ENCODE measurements around the gene ZFP14. TPM values are rescaled to one million over a fixed set of nuclear protein-coding genes. Genes with fewer than 3 reads are reported as not detected.
A peak's percentile ranks its signal among the peaks of the same experiment; 100 is the strongest.

The ZFP14 gene
- 1 to 10 TPM; 1.6 to 2.3 TPM for total RNA-seq

DNA sequence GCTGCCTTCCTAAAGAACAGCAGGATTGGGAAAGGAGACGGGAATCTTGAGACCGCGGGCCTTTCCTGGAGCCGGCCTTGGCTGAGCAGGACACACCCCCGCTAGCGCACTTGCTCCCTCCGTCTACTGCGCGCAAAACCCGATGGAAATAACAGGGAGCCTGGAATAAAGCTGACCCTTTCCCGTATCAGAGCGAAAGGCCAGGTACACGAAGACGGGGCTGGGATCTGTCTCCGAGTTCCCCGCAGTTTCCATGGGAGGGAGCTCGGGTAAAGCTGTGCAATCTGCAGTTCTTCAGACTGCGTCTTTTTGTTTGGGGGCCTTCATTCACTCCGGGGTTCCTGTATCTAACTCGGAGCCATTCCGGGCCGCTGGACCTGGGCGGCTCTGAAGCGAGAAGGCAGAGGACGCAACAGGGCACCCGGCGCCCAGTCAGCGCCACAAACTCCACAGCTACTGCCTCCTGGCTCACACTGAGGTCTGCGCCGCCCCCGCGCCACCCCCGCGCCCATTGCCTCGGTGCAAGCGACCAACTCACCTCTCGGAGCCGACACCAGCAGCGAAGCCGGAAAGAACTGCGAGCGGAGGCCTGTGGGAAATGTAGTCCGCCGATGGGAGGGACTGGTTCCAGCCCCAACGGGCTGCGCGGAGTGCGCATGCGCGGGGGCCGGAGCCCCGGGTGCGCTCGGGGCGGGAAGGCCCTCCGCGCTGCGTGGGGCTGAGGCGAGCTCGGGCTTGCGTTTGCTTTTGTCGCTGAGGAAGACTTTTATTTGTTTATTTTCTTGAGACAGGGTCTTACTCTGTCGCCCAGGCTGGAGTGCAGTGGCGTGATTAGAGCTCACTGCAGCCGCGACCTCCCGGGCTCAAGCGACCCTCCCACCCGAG is at the start of gene ZFP14:
Gene ZFP14, minus strand, starts transcription at position 577 of the 885 bp plus-strand sequence. CDS start 11,309 bp downstream, outside the sequence.
- Mint-ChIP-seq H3K4me1 (ENCODE audit: low read depth) (peaks cover 10% of the 10 kb centered on the region), H3K27ac (peak within 1 kb of the TSS; percentile 86), H3K36me3 (peaks cover 17% of the 10 kb centered on the region), H3K4me3 (peak within 1 kb of the TSS; percentile 91), H3K9me3 (peaks cover 24% of the 10 kb centered on the region), H3K27me3 (no peaks in the 10 kb centered on the region)
- intact Hi-C loops (cut with micrococcal nuclease) = loop anchor here (1.0 to 10.0 kb wide), 8 partner anchors 38 to 1213 kb away; partner anchors contain the start of genes ZFP82, ZNF146, ZNF260 and ZNF345
- CTCF ChIA-PET = interaction anchor here (0.6 to 1.6 kb wide), 2 partner anchors 110 to 857 kb away, joined by 3 to 6 read pairs; partner anchors contain the start of gene ZNF566
- POLR2A ChIA-PET = interaction anchor here (0.9 to 1.1 kb wide), 5 partner anchors 12 to 226 kb away, joined by 3 to 5 read pairs (median 4); partner anchors contain the start of genes ZFP82, ZNF146, ZNF382 and ZNF565
- DNase-seq = peak; percentile 97

GRCh38 chr19:36423925-36424324 is 44.9 kb upstream of the ZFP14 start:
- no peak overlapping the region for H3K27ac Mint-ChIP-seq
- CTCF ChIA-PET = no interaction called here
- POLR2A ChIA-PET = no interaction called here
- peaks cover 31% of the 10 kb centered on the region for H3K9me3 Mint-ChIP-seq
- intact Hi-C loops (cut with micrococcal nuclease) = no loop called here
- H3K36me3 Mint-ChIP-seq = peaks cover 30% of the 10 kb centered on the region
- DNase-seq = no peak
- peaks cover 8% of the 10 kb centered on the region for H3K4me1 Mint-ChIP-seq (ENCODE audit: low read depth)
- H3K4me3 Mint-ChIP-seq = no peak overlapping the region
- H3K27me3 Mint-ChIP-seq = peaks cover 25% of the 10 kb centered on the region

GRCh38 chr19:36421749-36422481 is 42.9 kb upstream of the ZFP14 start:
- Mint-ChIP-seq H3K4me3 (peak overlapping the region; percentile 37), H3K36me3 (peaks cover 44% of the 10 kb centered on the region), H3K4me1 (ENCODE audit: low read depth) (peaks cover 23% of the 10 kb centered on the region), H3K9me3 (peaks cover 33% of the 10 kb centered on the region), H3K27ac (no peak overlapping the region), H3K27me3 (peaks cover 25% of the 10 kb centered on the region)
- POLR2A ChIA-PET = no interaction called here
- DNase-seq = no peak
- intact Hi-C loops (cut with micrococcal nuclease) = no loop called here
- CTCF ChIA-PET = no interaction called here

DNA sequence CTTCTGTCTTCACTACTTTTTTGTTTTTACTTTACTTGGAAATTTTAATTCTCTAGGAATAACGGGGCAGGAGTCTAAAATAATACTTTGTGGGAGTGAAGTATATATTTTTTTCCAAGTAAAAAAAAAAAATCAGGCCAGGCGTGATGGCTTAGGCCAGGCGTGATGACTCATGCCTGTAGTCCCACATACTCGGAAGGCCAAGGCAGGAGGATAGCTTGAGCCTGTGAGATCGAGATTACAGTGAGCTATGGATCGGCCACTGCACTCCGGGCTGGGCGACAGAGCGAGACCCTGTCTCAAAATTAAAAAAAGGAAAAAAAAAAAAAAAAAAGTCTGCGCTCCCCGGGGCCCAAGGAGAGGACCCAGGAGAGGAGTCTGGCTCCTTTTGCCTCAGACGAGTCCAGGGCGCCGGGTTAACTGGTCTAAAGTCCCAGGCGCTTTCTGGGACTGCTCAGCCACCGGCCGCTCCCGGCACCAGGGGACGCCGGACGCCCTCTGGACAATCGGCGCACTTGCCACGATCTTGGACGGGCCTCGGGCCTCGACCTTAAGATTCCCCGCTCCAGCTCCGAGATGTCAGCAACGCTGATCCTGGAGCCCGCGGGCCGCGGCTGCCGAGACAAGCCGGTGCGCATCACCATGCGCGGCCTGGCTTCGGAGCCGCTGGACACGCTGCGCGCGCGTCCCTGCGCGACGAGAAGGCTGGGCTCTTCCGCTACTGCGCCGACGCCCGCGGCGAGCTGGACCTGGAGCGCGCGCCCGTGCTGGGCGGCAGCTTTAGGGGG is 42.2 kb upstream of the ZFP14 start:
- H3K4me1 Mint-ChIP-seq (ENCODE audit: low read depth) = peaks cover 24% of the 10 kb centered on the region
- H3K9me3 Mint-ChIP-seq = peaks cover 31% of the 10 kb centered on the region
- peaks cover 25% of the 10 kb centered on the region for H3K27me3 Mint-ChIP-seq
- no peak overlapping the region for H3K27ac Mint-ChIP-seq
- no peak for DNase-seq
- intact Hi-C loops (cut with micrococcal nuclease) = no loop called here
- POLR2A ChIA-PET = no interaction called here
- H3K4me3 Mint-ChIP-seq = no peak overlapping the region
- peaks cover 45% of the 10 kb centered on the region for H3K36me3 Mint-ChIP-seq
- CTCF ChIA-PET = no interaction called here

DNA sequence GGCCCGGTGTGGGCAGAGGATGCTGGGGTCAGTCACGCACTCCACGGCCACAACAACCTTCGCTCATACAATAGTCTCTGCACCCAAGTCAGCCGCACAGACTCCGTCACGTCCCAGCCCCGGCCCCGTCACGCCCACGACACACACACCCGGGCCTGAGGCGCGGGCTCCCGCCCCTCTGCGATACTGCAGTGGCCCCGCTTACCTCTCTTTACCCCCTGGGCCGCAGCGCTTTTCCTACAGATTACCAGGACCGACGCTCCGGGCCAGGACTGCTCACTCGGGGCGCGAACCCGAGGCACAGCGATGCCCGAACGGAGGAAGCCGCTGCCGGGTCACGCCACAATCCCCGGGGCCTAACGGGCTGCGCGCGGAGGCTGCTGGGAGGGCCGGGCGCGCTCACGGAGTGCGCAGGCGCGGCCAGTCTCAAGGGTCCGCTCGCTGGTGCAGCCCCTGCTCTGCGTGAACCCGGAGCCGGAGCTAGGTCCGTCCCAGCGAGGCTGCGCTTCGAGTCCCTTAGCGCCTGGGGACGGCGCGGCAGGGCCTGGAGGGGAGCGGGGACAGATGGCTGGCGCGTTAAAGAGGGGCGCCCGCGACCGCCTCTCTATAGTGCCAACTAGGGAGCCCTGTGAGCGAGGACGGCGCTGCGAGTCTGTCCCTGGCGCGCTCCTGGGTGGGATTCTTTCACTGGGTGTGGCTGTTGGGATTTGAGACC is 39.4 kb upstream of the ZFP14 start, which contains the start of gene ZFP82:
Gene ZFP82, minus strand, starts transcription at position 358 of the 715 bp plus-strand sequence. CDS start 8,855 bp downstream, outside the sequence.
- POLR2A ChIA-PET = interaction anchor here (1.5 kb wide), 1 partner anchor 40 kb away, joined by 5 read pairs; the partner anchor contains the start of gene ZFP14
- CTCF ChIA-PET = no interaction called here

DNA sequence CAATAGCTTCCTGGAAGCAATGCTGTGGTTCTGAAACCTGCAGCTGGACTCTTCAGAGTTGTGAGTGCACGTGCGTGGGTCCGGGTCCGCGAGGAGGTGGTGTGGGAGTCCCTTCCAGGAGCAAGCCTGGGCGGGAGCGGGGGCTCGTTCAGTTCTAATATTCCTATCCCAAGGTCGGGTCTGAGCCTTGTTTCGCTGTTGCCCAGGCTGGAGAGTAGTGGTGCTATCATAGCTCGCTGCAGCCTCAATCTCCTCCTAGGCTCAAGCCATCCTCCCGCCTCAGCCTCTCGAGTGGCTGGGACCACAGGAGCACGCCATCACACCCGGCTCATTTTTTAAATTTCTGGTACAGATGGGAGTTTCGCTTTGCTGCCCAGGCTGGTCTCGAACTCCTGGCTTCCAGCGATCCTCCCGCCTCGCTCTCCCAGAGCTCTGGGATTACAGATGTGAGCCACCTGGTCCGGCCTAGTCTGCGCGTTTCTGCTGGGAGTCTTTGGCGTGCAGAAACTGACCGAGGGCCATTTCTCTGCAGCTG is 38.8 kb upstream of the ZFP14 start:
- Mint-ChIP-seq H3K36me3 (peaks cover 59% of the 10 kb centered on the region), H3K27me3 (peaks cover 15% of the 10 kb centered on the region), H3K4me1 (ENCODE audit: low read depth) (peaks cover 26% of the 10 kb centered on the region), H3K27ac (peak overlapping the region; percentile 89), H3K4me3 (peak overlapping the region; percentile 91), H3K9me3 (peaks cover 40% of the 10 kb centered on the region)
- intact Hi-C loops (cut with micrococcal nuclease) = loop anchor here (1.0 to 5.0 kb wide), 4 partner anchors 41 to 269 kb away; partner anchors contain the start of genes ZFP14, ZNF260, ZNF566 and ZNF567
- peak; percentile 22 for DNase-seq
- CTCF ChIA-PET = no interaction called here
- POLR2A ChIA-PET = interaction anchor here (1.5 kb wide), 1 partner anchor 39 kb away, joined by 5 read pairs; the partner anchor contains the start of gene ZFP14

More for the DNA sequence above, 39.4 kb upstream of the ZFP14 start, which contains the start of gene ZFP82:
- intact Hi-C loops (cut with micrococcal nuclease) = loop anchor here (1.0 to 5.0 kb wide), 4 partner anchors 41 to 268 kb away; partner anchors contain the start of genes ZFP14, ZNF260, ZNF566 and ZNF567
- H3K27me3 Mint-ChIP-seq = peaks cover 15% of the 10 kb centered on the region
- H3K9me3 Mint-ChIP-seq = peaks cover 35% of the 10 kb centered on the region
- peak within 1 kb of the TSS; percentile 89 for H3K27ac Mint-ChIP-seq
- peak within 1 kb of the TSS; percentile 91 for H3K4me3 Mint-ChIP-seq
- H3K4me1 Mint-ChIP-seq (ENCODE audit: low read depth) = peaks cover 26% of the 10 kb centered on the region
- peak; percentile 83 for DNase-seq
- peaks cover 53% of the 10 kb centered on the region for H3K36me3 Mint-ChIP-seq

DNA sequence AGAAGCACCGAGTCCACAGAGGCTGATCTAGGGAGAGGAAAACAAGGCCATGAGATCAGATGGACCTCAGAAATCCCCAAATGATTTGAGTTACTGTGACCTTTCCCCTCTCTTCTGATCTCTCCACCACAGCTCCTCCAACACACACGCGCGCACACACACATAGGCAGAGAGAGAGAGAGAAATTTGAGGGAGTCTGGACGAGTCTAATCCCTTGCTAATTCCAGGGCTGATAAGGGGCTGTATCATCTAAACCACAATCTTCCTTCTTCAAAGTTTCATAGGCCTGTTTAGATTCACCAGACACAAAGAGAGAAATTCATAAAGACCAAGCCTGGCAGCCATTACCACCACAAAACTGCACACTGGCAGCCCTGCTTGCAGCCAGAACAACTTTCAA is 30.8 kb upstream of the ZFP14 start:
- no peak for DNase-seq
- intact Hi-C loops (cut with micrococcal nuclease) = no loop called here
- CTCF ChIA-PET = no interaction called here
- no peaks in the 10 kb centered on the region for H3K4me1 Mint-ChIP-seq (ENCODE audit: low read depth)
- H3K9me3 Mint-ChIP-seq = peaks cover 56% of the 10 kb centered on the region
- H3K36me3 Mint-ChIP-seq = peaks cover 71% of the 10 kb centered on the region
- no peaks in the 10 kb centered on the region for H3K27me3 Mint-ChIP-seq
- H3K4me3 Mint-ChIP-seq = no peak overlapping the region
- no peak overlapping the region for H3K27ac Mint-ChIP-seq
- POLR2A ChIA-PET = no interaction called here

GRCh38 chr19:36408101-36408500 is 29.1 kb upstream of the ZFP14 start:
- Mint-ChIP-seq H3K36me3 (peaks cover 77% of the 10 kb centered on the region), H3K27ac (no peak overlapping the region), H3K27me3 (no peaks in the 10 kb centered on the region), H3K4me1 (ENCODE audit: low read depth) (no peaks in the 10 kb centered on the region), H3K9me3 (peaks cover 57% of the 10 kb centered on the region), H3K4me3 (no peak overlapping the region)
- ChIA-PET POLR2A (no interaction called here), CTCF (no interaction called here)
- intact Hi-C loops (cut with micrococcal nuclease) = no loop called here
- no peak for DNase-seq

- Mint-ChIP-seq H3K4me3 (no peak overlapping the region), H3K27ac (no peak overlapping the region), H3K27me3 (no peaks in the 10 kb centered on the region), H3K4me1 (ENCODE audit: low read depth) (no peaks in the 10 kb centered on the region), H3K36me3 (peaks cover 82% of the 10 kb centered on the region), H3K9me3 (peaks cover 56% of the 10 kb centered on the region)
- intact Hi-C loops (cut with micrococcal nuclease) = no loop called here
- ChIA-PET POLR2A (no interaction called here), CTCF (no interaction called here)
- no peak for DNase-seq
Observed at GRCh38 chr19:36404498-36404897, 25.5 kb upstream of the ZFP14 start.

DNA sequence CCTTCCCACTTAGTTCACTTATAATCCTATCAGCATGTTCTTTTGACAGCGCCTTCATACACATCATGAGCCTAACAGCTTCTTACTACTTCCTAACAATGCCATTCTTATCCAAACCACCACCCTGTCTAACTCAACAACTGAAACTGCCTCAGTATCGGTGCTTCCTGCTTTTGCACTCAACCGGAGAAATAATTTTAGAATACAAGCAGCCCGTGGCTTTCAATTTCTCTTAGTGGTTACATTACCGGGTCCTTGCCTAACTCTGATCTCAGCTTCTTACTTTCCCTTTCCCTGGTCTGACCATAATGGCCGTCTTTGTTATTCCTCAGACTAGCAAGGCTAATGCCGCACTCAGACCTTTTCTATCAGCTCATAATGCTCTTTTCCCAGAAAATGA is 22.5 kb upstream of the ZFP14 start:
- Mint-ChIP-seq H3K4me3 (no peak overlapping the region), H3K36me3 (peaks cover 80% of the 10 kb centered on the region), H3K27me3 (no peaks in the 10 kb centered on the region), H3K9me3 (peaks cover 57% of the 10 kb centered on the region), H3K4me1 (ENCODE audit: low read depth) (no peaks in the 10 kb centered on the region), H3K27ac (no peak overlapping the region)
- ChIA-PET CTCF (no interaction called here), POLR2A (interaction anchor here (0.6 kb wide), 1 partner anchor 221 kb away, joined by 4 read pairs; no protein-coding TSS in a partner anchor)
- intact Hi-C loops (cut with micrococcal nuclease) = no loop called here
- no peak for DNase-seq

DNA sequence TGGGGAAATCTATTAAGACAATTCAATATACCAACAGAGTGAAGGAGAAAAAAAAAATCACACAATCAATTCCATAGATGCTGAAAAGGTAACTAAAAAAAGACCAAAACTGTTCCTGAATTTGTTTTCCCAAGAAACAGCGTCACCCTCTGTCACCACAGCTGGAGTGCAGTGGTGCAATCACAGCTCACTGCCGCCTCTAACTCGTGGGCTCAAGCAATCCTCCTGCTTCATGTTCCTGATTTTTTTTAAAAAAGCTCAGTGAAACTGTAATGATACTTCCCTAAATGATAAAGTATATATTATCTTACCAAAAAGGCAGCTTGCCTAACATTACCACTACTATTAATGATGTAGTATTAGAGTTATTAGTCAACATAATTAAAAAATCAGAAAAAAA is 19.6 kb upstream of the ZFP14 start:
- DNase-seq = no peak
- H3K4me1 Mint-ChIP-seq (ENCODE audit: low read depth) = no peaks in the 10 kb centered on the region
- H3K27me3 Mint-ChIP-seq = no peaks in the 10 kb centered on the region
- H3K27ac Mint-ChIP-seq = no peak overlapping the region
- H3K4me3 Mint-ChIP-seq = no peak overlapping the region
- CTCF ChIA-PET = no interaction called here
- intact Hi-C loops (cut with micrococcal nuclease) = no loop called here
- POLR2A ChIA-PET = no interaction called here
- H3K36me3 Mint-ChIP-seq = peaks cover 79% of the 10 kb centered on the region
- peaks cover 60% of the 10 kb centered on the region for H3K9me3 Mint-ChIP-seq

Data from activated CD4-positive, alpha-beta memory T cell treated with anti-CD3 and anti-CD28 coated beads for 36 hours (primary cell).